GM21423 (cell line): ENCODE results near the gene CYP4A22.
A peak's percentile ranks its signal among the peaks of the same experiment; 100 is the strongest.
"Not testable (repeated sequence)": the region's sequence is repeated elsewhere in the genome, so short reads cannot be mapped to it uniquely, and the experiment has no call there.

ENCODE experiments used
- ATAC-seq: cut with Tn5 transposase; IDR thresholded peaks from one replicate; pipeline ENCODE4 v1.9.1; 2021; ENCODE audit warnings: mild to moderate bottlenecking, moderate library complexity; ENCODE audit not compliant: unreplicated experiment

Gene CYP4A22

DNA sequence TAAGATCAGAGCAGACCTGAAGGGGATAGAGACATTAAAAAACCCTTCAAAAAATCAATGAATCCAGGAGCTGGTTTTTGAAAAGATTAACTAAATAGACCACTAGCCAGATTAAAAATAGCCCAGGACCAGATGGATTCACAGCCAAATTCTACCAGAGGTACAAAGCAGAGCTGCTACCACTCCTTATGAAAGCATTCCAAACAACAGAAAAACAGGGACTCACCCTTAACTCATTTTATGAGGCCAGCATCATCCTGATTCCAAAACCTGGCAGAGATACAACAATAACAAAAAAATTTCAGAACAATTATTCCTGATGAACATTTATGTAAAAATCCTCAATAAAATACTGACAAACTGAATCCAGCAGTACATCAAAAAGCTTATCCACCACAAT, 19.2 kb downstream of the CYP4A22 start:
- ATAC-seq = not testable (repeated sequence)

- not testable (repeated sequence) for ATAC-seq
Observed at GRCh38 chr1:47157957-47158356, 20.7 kb downstream of the CYP4A22 start.

- ATAC-seq = no peak
Observed at GRCh38 chr1:47160716-47161115, 23.5 kb downstream of the CYP4A22 start.

GRCh38 chr1:47161298-47162040, 24.2 kb downstream of the CYP4A22 start:
- ATAC-seq = no peak

DNA sequence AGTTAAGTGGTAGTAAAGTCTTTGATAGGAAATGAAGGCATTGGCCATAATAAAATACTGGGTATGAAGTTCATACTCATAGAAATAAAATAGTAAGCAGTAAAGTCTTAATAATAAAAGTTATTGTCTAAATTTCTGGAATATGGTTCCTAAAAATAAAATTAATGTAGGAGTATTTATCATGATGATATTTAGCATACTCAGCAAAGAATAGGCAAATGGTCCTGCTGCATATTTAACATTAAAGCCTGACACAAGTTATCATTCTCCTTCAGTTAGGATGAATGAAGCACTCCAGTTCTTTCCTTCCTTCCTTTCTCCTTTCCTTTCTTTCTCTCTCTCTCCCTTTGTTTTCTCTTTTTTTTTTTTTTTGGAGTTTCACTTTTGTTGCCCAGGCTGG, 27.3 kb downstream of the CYP4A22 start:
- ATAC-seq = no peak

GRCh38 chr1:47172782-47173181, 35.5 kb downstream of the CYP4A22 start:
- no peak for ATAC-seq

DNA sequence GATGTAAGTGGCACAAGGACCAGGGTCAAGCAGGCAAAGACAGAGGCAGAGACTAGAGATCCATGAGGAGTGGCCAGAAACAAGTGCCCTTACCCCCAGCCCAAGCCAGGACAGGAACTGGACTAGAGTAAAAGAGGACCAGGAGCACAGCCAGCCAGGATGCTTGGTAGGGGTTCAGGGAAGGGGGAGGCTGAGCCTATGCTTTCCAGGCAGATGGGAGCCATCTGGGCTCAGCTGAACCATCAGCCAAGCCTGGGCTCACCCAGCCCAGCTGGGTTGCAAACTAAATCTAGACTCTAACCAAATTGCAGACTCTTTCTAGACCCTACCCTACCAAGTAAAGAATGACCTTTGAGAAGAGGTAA, 37.4 kb downstream of the CYP4A22 start:
- no peak for ATAC-seq

GRCh38 chr1:47175227-47175934, 38.1 kb downstream of the CYP4A22 start:
- ATAC-seq = peak; percentile 43

DNA sequence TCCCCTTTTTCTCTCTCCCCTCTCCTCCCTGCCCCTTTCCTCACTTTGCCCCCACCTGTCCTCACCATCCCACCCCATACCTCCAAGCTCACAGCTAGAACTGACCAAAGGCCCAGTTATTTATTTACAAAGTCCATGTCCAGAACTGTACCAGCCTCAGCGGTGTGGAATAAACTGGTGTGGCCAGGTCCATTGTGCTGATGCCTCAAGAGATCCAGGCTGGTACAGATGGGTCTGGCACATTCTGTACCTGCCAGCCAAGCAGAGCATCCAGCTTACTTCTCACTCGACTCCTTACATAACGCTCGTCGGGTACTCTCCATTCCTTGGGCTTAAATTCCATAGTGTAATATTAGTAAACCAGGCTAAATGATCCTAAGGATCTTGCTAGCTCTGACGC, 40.8 kb downstream of the CYP4A22 start:
- no peak for ATAC-seq

DNA sequence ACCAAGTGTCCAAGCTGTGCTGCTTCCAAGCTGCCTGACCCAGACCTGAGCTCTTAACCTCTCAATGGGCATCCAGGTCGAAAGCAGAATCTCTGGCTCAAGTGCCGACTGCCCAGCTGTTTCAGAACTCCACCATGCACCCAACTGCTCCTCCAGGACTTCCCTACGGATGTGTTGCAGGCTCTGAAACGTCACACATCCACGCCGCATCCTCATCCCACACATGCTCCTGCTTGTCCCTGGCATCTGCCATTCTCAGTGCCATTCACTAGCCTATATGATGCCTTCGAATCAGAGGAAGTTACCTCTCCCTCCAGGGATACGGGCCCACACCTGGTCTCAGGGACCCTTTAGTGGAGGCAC, 41.4 kb downstream of the CYP4A22 start:
- ATAC-seq = no peak

GRCh38 chr1:47179017-47179987, 42.1 kb downstream of the CYP4A22 start:
- peak; percentile 89 for ATAC-seq

DNA sequence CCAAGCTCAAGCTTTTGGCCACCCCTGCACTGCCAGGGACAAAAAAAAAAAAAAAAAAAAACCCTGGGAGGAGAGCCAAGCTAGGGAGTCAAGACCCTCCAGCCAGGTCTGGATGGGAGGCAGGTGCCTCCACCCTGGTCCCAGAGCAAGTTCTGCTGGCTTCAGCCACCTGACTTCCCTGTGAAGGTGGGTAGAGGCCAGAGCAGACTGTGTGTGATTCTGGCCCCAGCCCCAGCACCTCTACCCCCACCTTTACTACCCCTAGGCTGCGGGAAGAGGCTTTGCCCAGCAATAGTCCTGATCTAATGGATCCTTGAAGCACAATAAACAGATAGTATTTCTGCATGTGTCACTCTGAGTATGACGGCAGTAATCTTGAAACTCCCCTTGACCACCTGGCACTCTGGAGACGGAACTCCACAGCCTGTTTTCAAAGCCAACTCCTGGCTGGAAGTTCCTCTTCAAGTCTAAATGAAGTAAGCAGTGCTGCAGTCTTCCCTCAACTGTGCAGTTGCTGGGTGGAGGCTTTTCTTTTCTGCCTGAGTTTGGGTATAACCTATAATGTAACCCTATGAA, 42.8 kb downstream of the CYP4A22 start:
- ATAC-seq = no peak

- no peak for ATAC-seq
Observed at GRCh38 chr1:47180603-47181094, 43.4 kb downstream of the CYP4A22 start.

DNA sequence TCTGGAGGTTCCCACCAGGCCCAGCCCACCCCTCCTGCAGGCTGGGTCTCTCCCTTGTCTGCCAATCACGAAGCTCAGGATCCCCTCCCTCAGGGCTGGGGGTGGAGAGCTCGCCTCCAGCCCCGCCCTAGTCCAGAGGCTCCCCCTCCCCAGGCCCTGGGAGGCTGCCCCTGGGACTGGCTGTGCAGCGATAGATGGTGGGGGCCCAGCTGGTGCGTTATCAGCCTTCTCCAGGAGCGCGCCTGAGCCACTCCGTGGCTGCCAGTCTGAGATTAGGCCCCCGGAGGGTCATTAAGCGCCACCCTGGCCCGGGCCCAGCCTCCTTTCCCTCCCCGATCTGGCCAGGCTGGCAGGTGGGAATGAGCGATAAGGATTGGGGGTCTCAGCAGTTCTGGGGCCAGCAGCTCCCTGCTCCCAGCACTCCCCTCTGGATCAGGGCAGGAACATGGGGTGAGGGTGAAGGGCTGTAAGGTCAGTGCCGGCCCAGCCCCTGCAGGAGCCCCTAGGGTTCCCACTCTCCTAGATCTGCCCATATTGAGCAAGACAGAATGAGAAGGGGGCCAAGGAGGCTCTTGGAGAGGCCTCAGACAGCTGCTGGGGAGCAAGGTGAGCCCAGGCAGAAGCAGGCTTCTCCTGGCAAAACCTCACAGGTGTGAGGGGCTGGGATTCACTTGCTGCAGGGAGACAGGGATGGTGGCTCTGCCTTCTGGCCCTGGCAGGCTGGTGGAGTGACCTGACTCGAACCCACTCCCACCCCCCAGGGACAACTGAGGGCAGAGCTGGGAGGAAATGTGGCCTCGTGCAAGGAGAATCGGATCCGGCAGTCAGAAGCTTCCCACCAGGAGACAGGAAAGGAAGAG, 44.1 kb downstream of the CYP4A22 start:
- no peak for ATAC-seq

GRCh38 chr1:47181955-47182675, 44.9 kb downstream of the CYP4A22 start:
- no peak for ATAC-seq

DNA sequence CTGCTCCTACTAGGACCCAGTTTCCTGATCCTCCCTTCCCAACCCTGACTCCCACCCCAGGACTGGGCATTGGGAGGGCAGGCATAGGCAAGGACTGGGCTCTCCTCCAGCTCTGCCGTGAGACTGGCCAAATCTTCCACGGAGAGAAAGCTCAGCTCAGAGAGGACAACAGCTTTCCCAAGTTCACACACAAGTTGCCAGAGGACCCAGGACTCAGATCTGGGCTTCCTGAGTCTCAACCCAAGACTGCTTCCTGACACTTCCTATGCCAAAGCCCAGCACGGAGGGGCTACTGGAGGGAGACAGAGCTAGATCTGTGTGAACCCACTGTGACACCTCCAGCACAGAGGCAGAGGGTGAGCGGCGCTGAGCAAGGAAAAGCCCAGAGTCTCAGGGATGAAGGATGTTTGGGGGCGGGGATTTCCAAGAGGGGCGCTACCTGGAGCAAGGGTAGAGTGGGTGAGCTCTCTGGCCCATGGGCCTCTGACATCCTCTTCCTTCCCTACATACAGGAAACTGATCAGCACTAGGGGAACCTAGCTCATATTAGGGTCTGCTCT, 45.5 kb downstream of the CYP4A22 start:
- no peak for ATAC-seq

DNA sequence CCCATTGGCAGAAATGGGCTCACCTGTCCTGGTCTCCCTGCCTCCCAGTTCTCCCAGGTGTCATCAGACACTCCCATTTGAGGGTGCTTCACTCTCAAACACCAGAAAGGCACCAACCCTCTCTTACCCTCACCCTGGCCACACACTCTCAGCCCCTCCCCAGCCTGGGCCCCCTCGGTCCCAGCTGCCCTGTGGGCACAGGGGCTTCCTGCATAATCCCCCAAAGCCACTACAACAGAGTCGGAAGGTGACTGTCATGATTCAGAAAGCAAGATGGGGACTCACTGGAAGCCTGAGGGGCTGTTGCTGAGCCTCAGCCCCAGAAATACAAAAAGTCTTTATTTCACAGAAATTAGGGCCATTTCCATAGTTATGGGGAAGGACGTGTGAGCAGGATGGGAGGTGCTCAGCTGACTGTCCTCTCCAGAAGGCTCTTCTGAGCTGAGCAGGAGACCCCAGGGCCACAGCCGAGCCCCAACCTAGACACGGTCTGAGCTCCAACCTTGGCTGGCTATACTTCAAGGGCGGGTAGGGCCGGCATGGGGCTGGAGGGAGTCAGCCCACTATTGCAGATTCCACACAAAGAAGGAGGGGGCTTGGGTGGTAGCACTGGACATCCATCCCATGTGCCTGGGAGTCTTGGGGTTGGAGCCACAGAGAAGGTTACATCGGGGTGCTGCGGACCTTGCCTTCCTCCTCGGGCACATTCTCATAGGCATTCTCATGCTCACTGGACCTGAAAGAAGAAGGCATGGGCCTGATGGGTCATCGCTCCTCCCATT, 46.3 kb downstream of the CYP4A22 start:
- ATAC-seq = no peak

- no peak for ATAC-seq
Observed at GRCh38 chr1:47184090-47184821, 47.0 kb downstream of the CYP4A22 start.
